Breast epithelium (tissue), 4 donors: ENCODE measurements around the gene FCRL6. TPM values are rescaled to one million over a fixed set of nuclear protein-coding genes. Genes with fewer than 3 reads are reported as not detected.

Experiments used
- DNase-seq, 2 donors: peaks; one replicate each; pipeline ENCODE4 v3.0.0-alpha.2; 2019; ENCODE audit warnings: low spot score in 2 of 2
- H3K27ac ChIP-seq, 2 donors: fragments of 200-600 bp; sonication (generic) in 1 of 2; one replicate each; pipeline ENCODE4 v1.5.1; 2016 to 2019; ENCODE audit warnings: mild to moderate bottlenecking in 1 of 2
- H3K27me3 ChIP-seq, 2 donors: fragments of 200-600 bp; sonication (generic) in 1 of 2; one replicate each; pipeline versions ENCODE4 v1.5.1 to v1.6.0; 2017 to 2019; ENCODE audit warnings: control low read depth in 1 of 2, mild to moderate bottlenecking in 1 of 2
- H3K36me3 ChIP-seq: fragments of 200-600 bp; one replicate; pipeline ENCODE4 v1.5.1; 2019
- H3K4me1 ChIP-seq, 2 donors: fragments of 200-600 bp; sonication (generic); one replicate each; pipeline ENCODE4 v1.5.1; 2016 to 2019; ENCODE audit warnings: control low read depth in 1 of 2
- H3K4me3 ChIP-seq, 3 donors: fragments of 200-600 bp; sonication (generic); 1 replicate in 2 of 3; 2 replicates in 1 of 3; pipeline ENCODE4 v1.5.1; 2016 to 2019; ENCODE audit warnings: mild to moderate bottlenecking in 3 of 3, moderate library complexity in 2 of 3
- H3K9me3 ChIP-seq, 2 donors: fragments of 200-600 bp; sonication (generic) in 1 of 2; one replicate each; pipeline ENCODE4 v1.5.1; 2016 to 2019; ENCODE audit warnings: control low read depth in 1 of 2
- CTCF ChIP-seq, 3 donors: fragments of 450-650 bp; IDR thresholded peaks; one replicate each; pipeline ENCODE4 v1.5.1; 2016 to 2017; ENCODE audit warnings: antibody characterized with exemption in 3 of 3, mild to moderate bottlenecking in 3 of 3, moderate library complexity in 3 of 3
- POLR2A ChIP-seq: fragments of 450-650 bp; IDR thresholded peaks from one replicate; pipeline ENCODE4 v1.6.1; 2016; ENCODE audit warnings: antibody characterized with exemption, mild to moderate bottlenecking, moderate library complexity
- POLR2AphosphoS5 ChIP-seq, 3 donors: sonication (generic); formaldehyde crosslinking; IDR thresholded peaks; one replicate each; pipeline ENCODE4 v1.6.1; 2017; ENCODE audit warnings: antibody characterized with exemption in 3 of 3
- intact Hi-C: fragments of 100-400 bp; cut with DNase I; formaldehyde crosslinking; loops from one replicate; pipeline ENCODE4 v1.15.1; 2023; ENCODE audit warnings: low total_unique reads
- total RNA-seq, 3 donors: library from RNA; depleted of rRNA; stranded (reverse); fragments of >200 nt; gene quantifications; one replicate each; pipeline ENCODE4 v1.1.0, GENCODE V29; 2016

The FCRL6 gene
- total RNA-seq, 3 donors from 2014 or later, result 0.80 to 2.8 (median 0.98) TPM

GRCh38 chr1:159829273-159829634 lies 27.1 kb downstream of the FCRL6 start:
- TF ChIP-seq POLR2AphosphoS5 (IDR thresholded peaks at IDR 0.05), result no peak
- TF ChIP-seq CTCF (IDR thresholded peaks at IDR 0.05), result peak in 2 of 3 donors; percentile 40 to 49
- no peaks in the 10 kb centered on the region for H3K9me3 ChIP-seq
- intact Hi-C loops, result no loop called here
- H3K27ac ChIP-seq, result no peak overlapping the region
- no peaks in the 10 kb centered on the region for H3K36me3 ChIP-seq
- H3K4me1 ChIP-seq, result no peaks in the 10 kb centered on the region
- no peak for DNase-seq
- H3K27me3 ChIP-seq, result no peaks in the 10 kb centered on the region
- no peak overlapping the region for H3K4me3 ChIP-seq

- H3K27ac ChIP-seq, result no peak overlapping the region
- no peaks in the 10 kb centered on the region for H3K36me3 ChIP-seq
- intact Hi-C loops, result no loop called here
- DNase-seq, result no peak
- H3K4me3 ChIP-seq, result no peak overlapping the region
- no peaks in the 10 kb centered on the region for H3K9me3 ChIP-seq
- H3K4me1 ChIP-seq, result no peaks in the 10 kb centered on the region
- H3K27me3 ChIP-seq, result no peaks in the 10 kb centered on the region
- no peak for TF ChIP-seq CTCF (IDR thresholded peaks at IDR 0.05)
- no peak for TF ChIP-seq POLR2AphosphoS5 (IDR thresholded peaks at IDR 0.05)
- TF ChIP-seq POLR2A, result no peak
These were observed 27.8 kb downstream of the FCRL6 start for GRCh38 chr1:159829822-159830465.

GRCh38 chr1:159830722-159831121 lies 28.6 kb downstream of the FCRL6 start:
- Histone ChIP-seq H3K4me1 (no peaks in the 10 kb centered on the region), H3K9me3 (no peaks in the 10 kb centered on the region), H3K27me3 (no peaks in the 10 kb centered on the region), H3K27ac (no peak overlapping the region), H3K4me3 (no peak overlapping the region), H3K36me3 (no peaks in the 10 kb centered on the region)
- no peak for DNase-seq
- intact Hi-C loops, result no loop called here
- no peak for TF ChIP-seq POLR2AphosphoS5 (IDR thresholded peaks at IDR 0.05)
- no peak for TF ChIP-seq CTCF (IDR thresholded peaks at IDR 0.05)
- TF ChIP-seq POLR2A, result no peak

GRCh38 chr1:159831412-159832141 lies 29.4 kb downstream of the FCRL6 start:
- intact Hi-C loops, result no loop called here
- no peak for TF ChIP-seq CTCF (IDR thresholded peaks at IDR 0.05)
- TF ChIP-seq POLR2A, result no peak
- H3K27ac ChIP-seq, result no peak overlapping the region
- no peak for DNase-seq
- no peaks in the 10 kb centered on the region for H3K4me1 ChIP-seq
- H3K9me3 ChIP-seq, result no peaks in the 10 kb centered on the region
- H3K27me3 ChIP-seq, result no peaks in the 10 kb centered on the region
- no peaks in the 10 kb centered on the region for H3K36me3 ChIP-seq
- no peak overlapping the region for H3K4me3 ChIP-seq

- intact Hi-C loops, result no loop called here
- Histone ChIP-seq H3K9me3 (no peaks in the 10 kb centered on the region), H3K27ac (no peak overlapping the region), H3K36me3 (no peaks in the 10 kb centered on the region), H3K27me3 (no peaks in the 10 kb centered on the region), H3K4me1 (no peaks in the 10 kb centered on the region), H3K4me3 (no peak overlapping the region)
- TF ChIP-seq POLR2AphosphoS5 (IDR thresholded peaks at IDR 0.05) (no peak), CTCF (IDR thresholded peaks at IDR 0.05) (no peak), POLR2A (no peak)
- no peak for DNase-seq
These were observed 30.1 kb downstream of the FCRL6 start for GRCh38 chr1:159832309-159832708.
